Activated CD4-positive, alpha-beta T cell treated with anti-CD3 and anti-CD28 coated beads, Interleukin-2, amount 50 U/mL, for 1 hour (primary cell): Measurements from ENCODE around the gene MAS1L.

Source experiments
- DNase-seq: peaks from one replicate; pipeline ENCODE4 v3.0.0-alpha.2; 2020

The MAS1L gene

GRCh38 chr6:29509711-29510110, 22.0 kb upstream of the MAS1L start:
- DNase-seq = no peak

- no peak for DNase-seq
Observed at GRCh38 chr6:29509239-29509638, 21.5 kb upstream of the MAS1L start.

GRCh38 chr6:29507319-29507718, 19.6 kb upstream of the MAS1L start:
- DNase-seq = no peak

GRCh38 chr6:29506446-29507067, 18.8 kb upstream of the MAS1L start:
- no peak for DNase-seq

- DNase-seq = no peak
Observed at GRCh38 chr6:29505808-29506207, 18.1 kb upstream of the MAS1L start.

- DNase-seq = no peak
Observed at GRCh38 chr6:29504961-29505360, 17.2 kb upstream of the MAS1L start.

- DNase-seq = no peak
Observed at GRCh38 chr6:29502597-29502996, 14.8 kb upstream of the MAS1L start.

- DNase-seq = no peak
Observed at GRCh38 chr6:29502181-29502580, 14.4 kb upstream of the MAS1L start.

GRCh38 chr6:29501106-29501505, 13.3 kb upstream of the MAS1L start:
- DNase-seq = no peak

- no peak for DNase-seq
Observed at GRCh38 chr6:29500594-29500993, 12.8 kb upstream of the MAS1L start.

GRCh38 chr6:29499704-29500103, 11.9 kb upstream of the MAS1L start:
- no peak for DNase-seq

GRCh38 chr6:29496961-29497360, 9.2 kb upstream of the MAS1L start:
- DNase-seq = no peak

- DNase-seq = no peak
Observed at GRCh38 chr6:29495571-29495970, 7.8 kb upstream of the MAS1L start.

- no peak for DNase-seq
Observed at GRCh38 chr6:29494131-29494530, 6.4 kb upstream of the MAS1L start.

- no peak for DNase-seq
Observed at GRCh38 chr6:29493261-29493660, 5.5 kb upstream of the MAS1L start.

- DNase-seq = no peak
Observed at GRCh38 chr6:29491574-29491973, 3.8 kb upstream of the MAS1L start.

- DNase-seq = no peak
Observed at GRCh38 chr6:29490552-29490951, 2.8 kb upstream of the MAS1L start.

- no peak for DNase-seq
Observed at GRCh38 chr6:29490055-29490454, 2.3 kb upstream of the MAS1L start.

GRCh38 chr6:29489286-29489685, 1.5 kb upstream of the MAS1L start:
- no peak for DNase-seq

- DNase-seq = no peak
Observed at GRCh38 chr6:29488874-29489273, 1.1 kb upstream of the MAS1L start.

- DNase-seq = no peak
Observed at GRCh38 chr6:29487131-29487530, 625 bp downstream of the MAS1L start.

GRCh38 chr6:29486577-29486976, 1.2 kb downstream of the MAS1L start:
- no peak for DNase-seq

- no peak for DNase-seq
Observed at GRCh38 chr6:29483735-29484134, 4.0 kb downstream of the MAS1L start.

- DNase-seq = no peak
Observed at GRCh38 chr6:29483186-29483585, 4.6 kb downstream of the MAS1L start.

- DNase-seq = no peak
Observed at GRCh38 chr6:29479560-29479959, 8.2 kb downstream of the MAS1L start.

- DNase-seq = no peak
Observed at GRCh38 chr6:29478740-29479139, 9.0 kb downstream of the MAS1L start.
